IMR-90 (cell line): Measurements from ENCODE around the gene FAM149B1. TPM values are rescaled to one million over a fixed set of nuclear protein-coding genes. Genes with fewer than 3 reads are reported as not detected.
A peak's percentile ranks its signal among the peaks of the same experiment; 100 is the strongest.

Experiments
- ATAC-seq: fragments of 200-7000 bp; cut with Tn5 transposase; 2 replicates; pipeline ENCODE4 v1.9.1; 2020; ENCODE audit warnings: low read depth, mild to moderate bottlenecking, moderate library complexity
- BruUV-seq: library from RNA; stranded (reverse); fragments of 400-500 nt; replicated peaks from 2 replicates; lab custom pipeline; 2021; lab: Mats Ljungman, UMichigan
- CTCF ChIA-PET: fragments of 300-600 bp; formaldehyde crosslinking; extraction: SDS; loops from one replicate; lab custom pipeline; 2021; ENCODE audit warnings: antibody characterized with exemption; lab: Yijun Ruan, JAX
- POLR2A ChIA-PET: fragments of 300-600 bp; sonication (Branson Sonifier 250); formaldehyde crosslinking; loops from one replicate; lab custom pipeline; 2022; ENCODE audit warnings: antibody characterized with exemption; ENCODE audit not compliant: unreplicated experiment; lab: Charles Lee
- DNase-seq: peaks from one replicate; pipeline ENCODE4 v3.0.0; 2013
- H2AFZ ChIP-seq: replicated peaks from 2 replicates; pipeline ENCODE3; 2013; ENCODE audit warnings: low read length, mild to moderate bottlenecking; ENCODE audit not compliant: poor library complexity
- H2AK5ac ChIP-seq: 2 replicates; pipeline ENCODE4 v1.6.1; 2013; ENCODE audit warnings: low read depth, low read length, inconsistent platforms
- H2AK9ac ChIP-seq: replicated peaks from 2 replicates; pipeline ENCODE3; 2013; ENCODE audit warnings: mild to moderate bottlenecking, low read depth, low read length, moderate library complexity; ENCODE audit not compliant: poor library complexity
- H2BK120ac ChIP-seq: 2 replicates; pipeline ENCODE4 v1.6.1; 2013; ENCODE audit warnings: low read depth, low read length, inconsistent platforms
- H2BK15ac ChIP-seq: 3 replicates; pipeline ENCODE4 v1.6.1; 2013; ENCODE audit warnings: low read depth, low read length, inconsistent platforms
- H2BK20ac ChIP-seq: 2 replicates; pipeline ENCODE4 v1.6.1; 2013; ENCODE audit warnings: low read depth, mild to moderate bottlenecking, inconsistent platforms, low read length, moderate library complexity
- H2BK5ac ChIP-seq: 2 replicates; pipeline ENCODE4 v1.6.1; 2013; ENCODE audit warnings: mild to moderate bottlenecking, low read depth, low read length, inconsistent platforms; ENCODE audit not compliant: poor library complexity, severe bottlenecking
- H3K14ac ChIP-seq: replicated peaks from 2 replicates; pipeline ENCODE4 v1.6.1; 2013; ENCODE audit warnings: low read depth, low read length, inconsistent platforms
- H3K18ac ChIP-seq: 2 replicates; pipeline ENCODE4 v1.6.1; 2013; ENCODE audit warnings: low read depth, low read length, control low read depth
- H3K23ac ChIP-seq: 2 replicates; pipeline ENCODE4 v1.6.1; 2013; ENCODE audit warnings: low read depth, low read length, inconsistent platforms
- H3K27ac ChIP-seq: 2 replicates; pipeline ENCODE4 v1.5.1; 2013; ENCODE audit warnings: mild to moderate bottlenecking, control low read depth, low read length; ENCODE audit not compliant: insufficient read depth
- H3K27me3 ChIP-seq: 2 replicates; pipeline ENCODE4 v1.6.1; 2013; ENCODE audit warnings: low read length; ENCODE audit not compliant: control insufficient read depth, insufficient read depth
- H3K36me3 ChIP-seq: 2 replicates; pipeline ENCODE4 v1.6.1; 2013; ENCODE audit warnings: low read length, mixed read lengths; ENCODE audit not compliant: control insufficient read depth, insufficient read depth
- H3K4ac ChIP-seq: 2 replicates; pipeline ENCODE4 v1.6.1; 2013; ENCODE audit warnings: low read depth, low read length, inconsistent platforms
- H3K4me1 ChIP-seq: 2 replicates; pipeline ENCODE4 v1.6.1; 2013; ENCODE audit warnings: low read length, mixed read lengths; ENCODE audit not compliant: control insufficient read depth, insufficient read depth
- H3K4me2 ChIP-seq: 2 replicates; pipeline ENCODE4 v1.6.1; 2013; ENCODE audit warnings: low read depth, mild to moderate bottlenecking, control low read depth, low read length, moderate library complexity
- H3K4me3 ChIP-seq: 2 replicates; pipeline ENCODE4 v1.5.1; 2013; ENCODE audit warnings: low read depth, mild to moderate bottlenecking, control low read depth, low read length, moderate library complexity; ENCODE audit not compliant: insufficient read depth
- H3K56ac ChIP-seq: 2 replicates; pipeline ENCODE4 v1.6.1; 2013; ENCODE audit warnings: low read length, inconsistent platforms; ENCODE audit not compliant: insufficient read depth; ENCODE audit errors: extremely low read depth
- H3K79me1 ChIP-seq, 2 experiments: 2 replicates each; pipeline ENCODE4 v1.6.1; 2013; ENCODE audit warnings: low read length in 2 of 2, inconsistent platforms in 1 of 2, low read depth in 1 of 2
- H3K9ac ChIP-seq: 2 replicates; pipeline ENCODE4 v1.6.1; 2013; ENCODE audit warnings: low read depth, low read length, control low read depth
- H3K9me1 ChIP-seq: 2 replicates; pipeline ENCODE4 v1.6.1; 2013; ENCODE audit warnings: low read length, inconsistent platforms; ENCODE audit not compliant: insufficient read depth
- H3K9me3 ChIP-seq: 2 replicates; pipeline ENCODE4 v1.6.1; 2013; ENCODE audit warnings: low read length; ENCODE audit not compliant: control insufficient read depth, insufficient read depth
- H4K20me1 ChIP-seq: 2 replicates; pipeline ENCODE4 v1.6.1; 2013; ENCODE audit warnings: low read length, inconsistent platforms; ENCODE audit not compliant: insufficient read depth
- H4K5ac ChIP-seq: 2 replicates; pipeline ENCODE4 v1.6.1; 2013; ENCODE audit warnings: mild to moderate bottlenecking, low read depth, low read length, control low read depth
- H4K8ac ChIP-seq, 2 experiments: 2 replicates each; pipeline ENCODE4 v1.6.1; 2013; ENCODE audit warnings: low read depth in 2 of 2, low read length in 2 of 2, control low read depth in 1 of 2, inconsistent platforms in 1 of 2
- H4K91ac ChIP-seq: 2 replicates; pipeline ENCODE4 v1.6.1; 2013; ENCODE audit warnings: low read depth, low read length, inconsistent platforms; ENCODE audit not compliant: insufficient read depth
- BHLHE40 ChIP-seq: fragments of 150-350 bp; IDR thresholded peaks from 2 replicates; pipeline ENCODE4 v1.6.1; 2016; ENCODE audit warnings: mild to moderate bottlenecking, low read depth, low read length
- CEBPB ChIP-seq: IDR thresholded peaks from 2 replicates; pipeline ENCODE4 v1.6.1; 2012; ENCODE audit warnings: low read depth, low read length, improper control_type of control experiment
- CHD1 ChIP-seq: IDR thresholded peaks from 2 replicates; pipeline ENCODE4 v1.6.1; 2012; ENCODE audit warnings: low read depth, low read length, improper control_type of control experiment
- CTCF ChIP-seq: conservative IDR thresholded peaks from 2 replicates; pipeline ENCODE4 v1.5.1; 2012; ENCODE audit warnings: mild to moderate bottlenecking, low read depth, low read length, improper control_type of control experiment
- ELK1 ChIP-seq: fragments of 150-350 bp; IDR thresholded peaks from 2 replicates; pipeline ENCODE4 v1.6.1; 2016; ENCODE audit warnings: low read depth, mild to moderate bottlenecking, low read length, moderate library complexity, borderline replicate concordance
- FOS ChIP-seq: fragments of 150-350 bp; IDR thresholded peaks from 2 replicates; pipeline ENCODE4 v1.6.1; 2016; ENCODE audit warnings: low read depth, low read length
- MAFK ChIP-seq: IDR thresholded peaks from 2 replicates; pipeline ENCODE4 v1.6.1; 2012; ENCODE audit warnings: low read depth, low read length, improper control_type of control experiment
- MAZ ChIP-seq: IDR thresholded peaks from 2 replicates; pipeline ENCODE4 v1.6.1; 2012; ENCODE audit warnings: low read depth, mild to moderate bottlenecking, low read length, improper control_type of control experiment, moderate library complexity, borderline replicate concordance
- MXI1 ChIP-seq: IDR thresholded peaks from 2 replicates; pipeline ENCODE4 v1.6.1; 2012; ENCODE audit warnings: low read depth, mild to moderate bottlenecking, low read length, moderate library complexity, borderline replicate concordance
- NFE2L2 ChIP-seq: fragments of 150-350 bp; IDR thresholded peaks from 2 replicates; pipeline ENCODE4 v1.6.1; 2016; ENCODE audit warnings: low read depth, mild to moderate bottlenecking, low read length
- POLR2A ChIP-seq: IDR thresholded peaks from 2 replicates; pipeline ENCODE4 v1.6.1; 2012; ENCODE audit warnings: mild to moderate bottlenecking, low read depth, low read length
- RAD21 ChIP-seq: IDR thresholded peaks from 2 replicates; pipeline ENCODE4 v1.6.1; 2012; ENCODE audit warnings: low read length, improper control_type of control experiment
- RCOR1 ChIP-seq: IDR thresholded peaks from 2 replicates; pipeline ENCODE4 v1.6.1; 2012; ENCODE audit warnings: mild to moderate bottlenecking, low read length, improper control_type of control experiment; ENCODE audit not compliant: insufficient replicate concordance
- RFX5 ChIP-seq: IDR thresholded peaks from 2 replicates; pipeline ENCODE4 v1.8.0; 2012; ENCODE audit warnings: low read depth, mild to moderate bottlenecking, low read length, moderate library complexity
- SMC3 ChIP-seq: fragments of 150-350 bp; IDR thresholded peaks from 2 replicates; pipeline ENCODE4 v1.6.1; 2016; ENCODE audit warnings: low read depth, mild to moderate bottlenecking, antibody characterized with exemption, low read length, moderate library complexity
- WGBS, 2 experiments: methylation state at CpG; one replicate each; pipeline versions ENCODE4 v1.1.5 to v1.1.7; 2013; ENCODE audit warnings: missing lambda C conversion rate in 2 of 2; ENCODE audit not compliant: insufficient read length in 1 of 2; ENCODE audit errors: extremely low coverage in 2 of 2; 5-methylcytosine and 5-hydroxymethylcytosine counted together
- dilution Hi-C: fragments of 300-500 bp; cut with HindIII; formaldehyde crosslinking; loops from one replicate; pipeline ENCODE4 v1.14.3; 2018; ENCODE audit warnings: low sequenced_read_pairs; ENCODE audit not compliant: unreplicated experiment
- in situ Hi-C: fragments of 300-500 bp; cut with MboI; formaldehyde crosslinking; loops from 3 replicates; pipeline ENCODE4 v1.14.3; 2019; ENCODE audit warnings: low sequenced_read_pairs, inconsistent platforms, mixed read lengths
- intact Hi-C: fragments of 100-400 bp; cut with micrococcal nuclease; formaldehyde crosslinking; loops from 2 replicates; pipeline ENCODE4 v1.10.0; 2022
- polyA plus RNA-seq, 3 experiments: library from polyadenylated mRNA; depleted of rRNA; stranded (reverse); fragments of >200 nt; gene quantifications; 2 replicates each; pipeline ENCODE4 v1.2.3, GENCODE V29; 2012; ENCODE audit warnings: low replicate concordance in 1 of 3
- total RNA-seq: library from RNA; depleted of rRNA; stranded (reverse); fragments of >200 nt; gene quantifications from 2 replicates; pipeline ENCODE4 v1.2.3, GENCODE V29; 2012
- TF ChIP-seq, protein P1 (sequence below): fragments of 150-350 bp; IDR thresholded peaks from 2 replicates; pipeline ENCODE4 v1.6.1; 2017; ENCODE audit warnings: mild to moderate bottlenecking, antibody characterized with exemption, low read length, low read depth

The FAM149B1 gene
- total and polyA plus RNA-seq, 2 of the 4 experiments (the other 2 are of a cell fraction) = 21.7 to 28.3 TPM

GRCh38 chr10:73183667-73184281 lies 15.9 kb downstream of the FAM149B1 start:
- H2BK20ac ChIP-seq = no peak overlapping the region
- no peak overlapping the region for H3K14ac ChIP-seq
- no peak overlapping the region for H3K9ac ChIP-seq
- CTCF ChIA-PET = interaction anchor here (0.8 to 1.4 kb wide), 2 partner anchors 9 to 13 kb away, joined by 4 to 5 read pairs; no protein-coding TSS in a partner anchor
- TF ChIP-seq FOS (no peak), CEBPB (no peak), CTCF (no peak), POLR2A (no peak), CHD1 (no peak), NFE2L2 (no peak), RCOR1 (no peak), RAD21 (no peak), SMC3 (no peak), RFX5 (no peak), MAFK (no peak), ELK1 (no peak), MXI1 (no peak), MAZ (no peak), BHLHE40 (no peak)
- TF ChIP-seq, protein P1, sequence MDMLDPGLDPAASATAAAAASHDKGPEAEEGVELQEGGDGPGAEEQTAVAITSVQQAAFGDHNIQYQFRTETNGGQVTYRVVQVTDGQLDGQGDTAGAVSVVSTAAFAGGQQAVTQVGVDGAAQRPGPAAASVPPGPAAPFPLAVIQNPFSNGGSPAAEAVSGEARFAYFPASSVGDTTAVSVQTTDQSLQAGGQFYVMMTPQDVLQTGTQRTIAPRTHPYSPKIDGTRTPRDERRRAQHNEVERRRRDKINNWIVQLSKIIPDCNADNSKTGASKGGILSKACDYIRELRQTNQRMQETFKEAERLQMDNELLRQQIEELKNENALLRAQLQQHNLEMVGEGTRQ = no peak
- no peak overlapping the region for H2BK5ac ChIP-seq
- no peak overlapping the region for H2BK120ac ChIP-seq
- no peak overlapping the region for H3K27ac ChIP-seq
- 0 out of 2 replicates have a peak, but pooled peaks cover 2% of the 10 kb centered on the region for H3K9me1 ChIP-seq
- no peaks in the 10 kb centered on the region for H3K27me3 ChIP-seq
- H4K5ac ChIP-seq = no peak overlapping the region
- intact Hi-C loops (no loop called here), in situ Hi-C loops (no loop called here), dilution Hi-C loops (no loop called here)
- no peaks in the 10 kb centered on the region; the same call in 1 of the 2 replicates for H3K4me1 ChIP-seq
- no peaks in the 10 kb centered on the region for H4K20me1 ChIP-seq
- H2AK9ac ChIP-seq = no peak overlapping the region
- no peak overlapping the region for H3K4ac ChIP-seq
- H3K18ac ChIP-seq = no peak overlapping the region
- ATAC-seq (peak; percentile 82), DNase-seq (peak; percentile 75)
- no peak overlapping the region for H4K91ac ChIP-seq
- no CpG with 5 or more reads among the region's 3 CpGs for WGBS, 2 experiments
- no peak overlapping the region for H2BK15ac ChIP-seq
- POLR2A ChIA-PET = no interaction called here
- peaks cover 16% of the 10 kb centered on the region for H3K36me3 ChIP-seq
- no peak overlapping the region for H3K56ac ChIP-seq
- H3K79me1 ChIP-seq = peaks cover 0 to 11% of the 10 kb centered on the region in 2 experiments; a peak in 2 of 4 replicates
- no peak overlapping the region for H2AK5ac ChIP-seq
- H3K9me3 ChIP-seq = no peaks in the 10 kb centered on the region
- H3K23ac ChIP-seq = no peak overlapping the region
- no TSS peak for BruUV-seq
- H3K4me3 ChIP-seq = no peak overlapping the region
- no peak overlapping the region for H4K8ac ChIP-seq
- H2AFZ ChIP-seq = no peak overlapping the region
- H3K4me2 ChIP-seq = no peak overlapping the region
